GM23248 (cell line): ENCODE measurements around the gene SMIM28. TPM values are rescaled to one million over a fixed set of nuclear protein-coding genes. Genes with fewer than 3 reads are reported as not detected.
A peak's percentile ranks its signal among the peaks of the same experiment; 100 is the strongest.
"Not testable (repeated sequence)": the region's sequence is repeated elsewhere in the genome, so short reads cannot be mapped to it uniquely, and the experiment has no call there.

Experiments used
- DNase-seq: peaks from one replicate; pipeline ENCODE4 v3.0.0-alpha.2; 2015
- H2AFZ ChIP-seq: fragments of 200-600 bp; sonication (generic); 2 replicates; pipeline ENCODE4 v1.6.1; 2016; ENCODE audit warnings: antibody characterized with exemption
- H3F3A ChIP-seq: fragments of 200-600 bp; sonication (generic); 2 replicates; pipeline ENCODE4 v1.6.1; 2016; ENCODE audit warnings: mild to moderate bottlenecking, antibody characterized with exemption, mixed run types; ENCODE audit not compliant: insufficient read depth
- H3K27ac ChIP-seq: fragments of 200-600 bp; sonication (generic); 2 replicates; pipeline ENCODE4 v1.5.1; 2016; ENCODE audit warnings: mild to moderate bottlenecking
- H3K27me3 ChIP-seq: fragments of 200-600 bp; sonication (generic); replicated peaks from 2 replicates; pipeline ENCODE4 v1.6.1; 2016; ENCODE audit warnings: mild to moderate bottlenecking; ENCODE audit not compliant: insufficient read depth
- H3K36me3 ChIP-seq: fragments of 200-600 bp; sonication (generic); 2 replicates; pipeline ENCODE4 v1.6.1; 2016; ENCODE audit warnings: low read depth, mild to moderate bottlenecking
- H3K4me1 ChIP-seq: fragments of 200-600 bp; sonication (generic); 2 replicates; pipeline ENCODE4 v1.6.1; 2016; ENCODE audit warnings: mild to moderate bottlenecking; ENCODE audit not compliant: insufficient read depth
- H3K4me2 ChIP-seq: fragments of 200-600 bp; sonication (generic); one replicate; pipeline ENCODE4 v1.6.1; 2016; ENCODE audit warnings: mild to moderate bottlenecking; ENCODE audit not compliant: unreplicated experiment
- H3K4me3 ChIP-seq: fragments of 200-600 bp; sonication (generic); 2 replicates; pipeline ENCODE4 v1.5.1; 2016; ENCODE audit warnings: mild to moderate bottlenecking
- H3K79me2 ChIP-seq: fragments of 200-600 bp; sonication (generic); 2 replicates; pipeline ENCODE4 v1.6.1; 2016; ENCODE audit warnings: mild to moderate bottlenecking; ENCODE audit not compliant: insufficient read depth
- H3K9ac ChIP-seq: fragments of 200-600 bp; sonication (generic); 2 replicates; pipeline ENCODE4 v1.6.1; 2016; ENCODE audit warnings: mild to moderate bottlenecking
- H3K9me2 ChIP-seq: fragments of 200-600 bp; sonication (generic); 2 replicates; pipeline ENCODE4 v1.6.1; 2016; ENCODE audit warnings: mixed run types, mild to moderate bottlenecking, moderate library complexity; ENCODE audit not compliant: insufficient read depth
- H3K9me3 ChIP-seq: fragments of 200-600 bp; sonication (generic); one replicate; pipeline ENCODE4 v1.6.1; 2017; ENCODE audit warnings: low read depth
- H4K20me1 ChIP-seq: fragments of 200-600 bp; sonication (generic); 2 replicates; pipeline ENCODE4 v1.6.0; 2016; ENCODE audit not compliant: insufficient read depth
- EZH2 ChIP-seq: fragments of 200-600 bp; sonication (generic); IDR thresholded peaks from 2 replicates; pipeline ENCODE4 v1.6.1; 2018; ENCODE audit warnings: antibody characterized with exemption, mild to moderate bottlenecking; ENCODE audit not compliant: insufficient read depth, poor library complexity, severe bottlenecking
- EZH2phosphoT487 ChIP-seq: fragments of 200-600 bp; sonication (generic); IDR thresholded peaks from 2 replicates; pipeline ENCODE4 v1.6.1; 2018; ENCODE audit warnings: antibody characterized with exemption, moderate library complexity, mild to moderate bottlenecking, low read depth; ENCODE audit not compliant: insufficient read depth
- WGBS, 2 experiments: methylation state at CpG; one replicate each; pipeline ENCODE4 v1.1.6; 2015 to 2017; ENCODE audit warnings: low lambda C conversion rate in 2 of 2, low coverage in 1 of 2; ENCODE audit errors: missing lambda C conversion rate in 2 of 2; 5-methylcytosine and 5-hydroxymethylcytosine counted together
- in situ Hi-C: fragments of 300-500 bp; cut with MboI; formaldehyde crosslinking; loops from 2 replicates; pipeline ENCODE4 v1.15.0; 2020
- polyA plus RNA-seq: library from polyadenylated mRNA; unstranded; fragments of >200 nt; fragmentation: Nextera tagmentation; extraction: Ambion mirVana; gene quantifications from 2 replicates; pipeline ENCODE4 v1.2.1, GENCODE V29; 2016
- total RNA-seq: library from RNA; depleted of rRNA; stranded (reverse); fragments of >200 nt; shearing (Covaris generic); gene quantifications from 2 replicates; pipeline ENCODE4 v1.2.3, GENCODE V29; 2014

The SMIM28 gene
- total and polyA plus RNA-seq, 2 experiments from 2014 or later: not detected

- no peaks in the 10 kb centered on the region for H3K36me3 ChIP-seq
- H3F3A ChIP-seq: no peaks in the 10 kb centered on the region
- H3K79me2 ChIP-seq: no peaks in the 10 kb centered on the region
- WGBS, 2 experiments: 96 to 98% methylated on average over 10 of the region's 10 CpGs
- no peaks in the 10 kb centered on the region for H3K4me1 ChIP-seq
- in situ Hi-C loops: no loop called here
- no peaks in the 10 kb centered on the region for H3K27me3 ChIP-seq
- no peak overlapping the region for H2AFZ ChIP-seq
- H3K9ac ChIP-seq: no peak overlapping the region
- TF ChIP-seq EZH2phosphoT487 (no peak), EZH2 (no peak)
- H3K27ac ChIP-seq: no peak overlapping the region
- no peaks in the 10 kb centered on the region for H3K9me3 ChIP-seq
- no peaks in the 10 kb centered on the region for H4K20me1 ChIP-seq
- no peak for DNase-seq
- no peaks in the 10 kb centered on the region for H3K9me2 ChIP-seq
- no peak overlapping the region for H3K4me3 ChIP-seq
- no peak overlapping the region for H3K4me2 ChIP-seq
Observed at GRCh38 chr6:138421608-138422007, 43.9 kb downstream of the SMIM28 start.

DNA sequence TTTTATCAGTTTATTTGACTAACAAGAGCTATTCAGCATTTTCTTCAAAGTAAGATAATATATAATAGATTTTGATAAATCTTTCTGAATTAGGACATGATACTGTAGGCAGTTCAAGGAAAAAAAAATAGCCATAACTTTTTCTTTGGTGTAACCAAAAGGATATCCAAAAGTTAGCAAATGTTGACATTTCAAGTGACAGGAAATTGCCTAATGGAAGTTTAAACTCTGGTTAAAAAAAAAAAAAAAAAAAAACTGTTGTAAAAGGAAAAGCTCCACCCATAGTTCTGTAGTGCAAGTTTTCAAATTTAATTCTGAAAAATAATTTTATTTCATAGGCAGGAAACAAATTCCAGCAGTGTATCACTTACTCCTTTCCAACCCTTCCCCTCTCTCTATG, 45.2 kb downstream of the SMIM28 start:
- TF ChIP-seq EZH2phosphoT487 (no peak), EZH2 (no peak)
- H3K79me2 ChIP-seq: no peaks in the 10 kb centered on the region
- H2AFZ ChIP-seq: no peak overlapping the region
- H3K27ac ChIP-seq: no peak overlapping the region
- no peaks in the 10 kb centered on the region for H3K27me3 ChIP-seq
- DNase-seq: peak; percentile 30
- H3K4me3 ChIP-seq: no peak overlapping the region
- in situ Hi-C loops: no loop called here
- H3K36me3 ChIP-seq: no peaks in the 10 kb centered on the region
- H3F3A ChIP-seq: no peaks in the 10 kb centered on the region
- no peak overlapping the region for H3K9ac ChIP-seq
- no peaks in the 10 kb centered on the region for H3K4me1 ChIP-seq
- H3K9me2 ChIP-seq: no peaks in the 10 kb centered on the region
- no peak overlapping the region for H3K4me2 ChIP-seq
- H3K9me3 ChIP-seq: no peaks in the 10 kb centered on the region
- H4K20me1 ChIP-seq: no peaks in the 10 kb centered on the region

GRCh38 chr6:138424004-138424904, 46.5 kb downstream of the SMIM28 start:
- no peaks in the 10 kb centered on the region for H3K9me2 ChIP-seq
- no peaks in the 10 kb centered on the region for H4K20me1 ChIP-seq
- no peak for TF ChIP-seq EZH2phosphoT487
- H3K36me3 ChIP-seq: no peaks in the 10 kb centered on the region
- H3K79me2 ChIP-seq: no peaks in the 10 kb centered on the region
- in situ Hi-C loops: no loop called here
- H3K4me2 ChIP-seq: no peak overlapping the region
- H3K4me3 ChIP-seq: no peak overlapping the region
- no peaks in the 10 kb centered on the region for H3K4me1 ChIP-seq
- H3K9me3 ChIP-seq: no peaks in the 10 kb centered on the region
- no peak overlapping the region for H2AFZ ChIP-seq
- WGBS, 2 experiments: 94 to 95% methylated on average over 47 to 48 of the region's 48 CpGs
- no peaks in the 10 kb centered on the region for H3F3A ChIP-seq
- H3K27me3 ChIP-seq: no peaks in the 10 kb centered on the region
- no peak overlapping the region for H3K9ac ChIP-seq
- no peak overlapping the region for H3K27ac ChIP-seq
- DNase-seq: no peak

DNA sequence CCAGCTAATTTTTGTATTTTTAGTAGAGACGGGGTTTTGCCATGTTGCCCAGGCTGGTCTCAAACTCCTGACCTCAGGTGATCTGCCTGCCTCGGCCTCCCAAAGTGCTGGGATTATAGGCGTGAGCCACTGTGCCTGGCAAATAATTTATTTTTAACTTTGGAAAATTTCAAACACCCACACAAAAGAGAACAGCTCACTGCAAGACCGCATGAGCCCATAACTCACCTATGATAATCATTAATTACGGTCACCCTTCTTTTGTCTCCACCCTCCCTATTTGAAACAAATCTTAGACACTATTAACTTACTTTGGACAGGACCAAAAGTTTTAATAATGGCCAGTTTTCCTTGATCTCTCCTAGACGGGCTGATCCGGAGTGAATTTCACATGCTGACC, 47.6 kb downstream of the SMIM28 start:
- not testable (repeated sequence) for DNase-seq, H3K9me2 ChIP-seq, H3K9ac ChIP-seq, H3K27ac ChIP-seq, H4K20me1 ChIP-seq, H3K4me2 ChIP-seq, H3K9me3 ChIP-seq, H2AFZ ChIP-seq, H3K36me3 ChIP-seq, H3K27me3 ChIP-seq, H3K4me3 ChIP-seq, H3K79me2 ChIP-seq, H3K4me1 ChIP-seq, H3F3A ChIP-seq
- in situ Hi-C loops: loop anchor here (25.0 kb wide), 1 partner anchor 337 kb away; the partner anchor contains the start of gene CCDC28A
- WGBS, 2 experiments: 93 to 96% methylated on average over 7 of the region's 7 CpGs
